ENCODE results near the gene BATF2.
"Not testable (repeated sequence)": the region's sequence is repeated elsewhere in the genome, so short reads cannot be mapped to it uniquely, and the experiment has no call there.

The BATF2 gene

GRCh38 chr11:64998690-64999431 lies 2.1 kb upstream of the BATF2 start:
- Mint-ChIP-seq H3K4me1 (ENCODE audit: low read depth) (peaks cover 23% of the 10 kb centered on the region), H3K36me3 (ENCODE audit: low read depth) (peaks cover 1% of the 10 kb centered on the region), H3K9me3 (no peaks in the 10 kb centered on the region), H3K27me3 (ENCODE audit: low read depth) (no peaks in the 10 kb centered on the region), H3K27ac (peak overlapping the region; percentile 75), H3K4me3 (peak overlapping the region; percentile 8)

GRCh38 chr11:64998141-64998540 lies 1.4 kb upstream of the BATF2 start:
- Mint-ChIP-seq H3K27ac (peak overlapping the region; percentile 75), H3K27me3 (ENCODE audit: low read depth) (no peaks in the 10 kb centered on the region)

GRCh38 chr11:64996327-64996709 lies 453 bp downstream of the BATF2 start:
- peaks cover 1% of the 10 kb centered on the region for H3K36me3 Mint-ChIP-seq (ENCODE audit: low read depth)
- H3K4me3 Mint-ChIP-seq = no peak overlapping the region
- no peaks in the 10 kb centered on the region for H3K9me3 Mint-ChIP-seq
- no peaks in the 10 kb centered on the region for H3K27me3 Mint-ChIP-seq (ENCODE audit: low read depth)
- H3K4me1 Mint-ChIP-seq (ENCODE audit: low read depth) = peaks cover 23% of the 10 kb centered on the region
- peak overlapping the region; percentile 50 for H3K27ac Mint-ChIP-seq

More at GRCh38 chr11:64998141-64998540, 1.4 kb upstream of the BATF2 start:
- Mint-ChIP-seq H3K4me1 (ENCODE audit: low read depth) (peaks cover 23% of the 10 kb centered on the region), H3K36me3 (ENCODE audit: low read depth) (peaks cover 1% of the 10 kb centered on the region), H3K4me3 (peak overlapping the region; percentile 8), H3K9me3 (no peaks in the 10 kb centered on the region)

- Mint-ChIP-seq H3K4me3 (no peak overlapping the region), H3K9me3 (no peaks in the 10 kb centered on the region), H3K4me1 (ENCODE audit: low read depth) (peaks cover 26% of the 10 kb centered on the region), H3K27me3 (ENCODE audit: low read depth) (no peaks in the 10 kb centered on the region), H3K36me3 (ENCODE audit: low read depth) (peaks cover 1% of the 10 kb centered on the region), H3K27ac (no peak overlapping the region)
Measured at GRCh38 chr11:64994318-64994717, 2.5 kb downstream of the BATF2 start.

- Mint-ChIP-seq H3K27me3 (ENCODE audit: low read depth) (no peaks in the 10 kb centered on the region), H3K4me3 (no peak overlapping the region), H3K27ac (no peak overlapping the region), H3K9me3 (no peaks in the 10 kb centered on the region), H3K4me1 (ENCODE audit: low read depth) (peaks cover 5% of the 10 kb centered on the region), H3K36me3 (ENCODE audit: low read depth) (no peaks in the 10 kb centered on the region)
Measured at GRCh38 chr11:64990222-64990923, 6.4 kb downstream of the BATF2 start.

GRCh38 chr11:64989416-64989815 lies 7.4 kb downstream of the BATF2 start:
- Mint-ChIP-seq H3K27me3 (ENCODE audit: low read depth) (peaks cover 5% of the 10 kb centered on the region), H3K36me3 (ENCODE audit: low read depth) (no peaks in the 10 kb centered on the region), H3K4me1 (ENCODE audit: low read depth) (peaks cover 5% of the 10 kb centered on the region), H3K4me3 (no peak overlapping the region), H3K9me3 (no peaks in the 10 kb centered on the region), H3K27ac (no peak overlapping the region)

GRCh38 chr11:64987998-64988854 lies 8.5 kb downstream of the BATF2 start:
- H3K27ac Mint-ChIP-seq = no peak overlapping the region

GRCh38 chr11:64983339-64983738 lies 13.4 kb downstream of the BATF2 start:
- H3K27ac Mint-ChIP-seq; H3K36me3 Mint-ChIP-seq (ENCODE audit: low read depth); H3K4me1 Mint-ChIP-seq (ENCODE audit: low read depth); H3K4me3 Mint-ChIP-seq; H3K9me3 Mint-ChIP-seq: not testable (repeated sequence)
- peaks cover 10% of the 10 kb centered on the region for H3K27me3 Mint-ChIP-seq (ENCODE audit: low read depth)

More at GRCh38 chr11:64987998-64988854, 8.5 kb downstream of the BATF2 start:
- Mint-ChIP-seq H3K4me3 (no peak overlapping the region), H3K36me3 (ENCODE audit: low read depth) (no peaks in the 10 kb centered on the region), H3K9me3 (no peaks in the 10 kb centered on the region), H3K27me3 (ENCODE audit: low read depth) (peaks cover 5% of the 10 kb centered on the region), H3K4me1 (ENCODE audit: low read depth) (peaks cover 5% of the 10 kb centered on the region)

- no peaks in the 10 kb centered on the region for H3K9me3 Mint-ChIP-seq
- no peak overlapping the region for H3K4me3 Mint-ChIP-seq
- H3K27me3 Mint-ChIP-seq (ENCODE audit: low read depth) = no peaks in the 10 kb centered on the region
- no peaks in the 10 kb centered on the region for H3K36me3 Mint-ChIP-seq (ENCODE audit: low read depth)
- H3K27ac Mint-ChIP-seq = no peak overlapping the region
- peaks cover 4% of the 10 kb centered on the region for H3K4me1 Mint-ChIP-seq (ENCODE audit: low read depth)
Measured at GRCh38 chr11:64976651-64977050, 20.1 kb downstream of the BATF2 start.

GRCh38 chr11:64974124-64974523 lies 22.6 kb downstream of the BATF2 start:
- H3K4me1 Mint-ChIP-seq (ENCODE audit: low read depth) = peaks cover 11% of the 10 kb centered on the region
- H3K27ac Mint-ChIP-seq = no peak overlapping the region
- no peak overlapping the region for H3K4me3 Mint-ChIP-seq
- no peaks in the 10 kb centered on the region for H3K27me3 Mint-ChIP-seq (ENCODE audit: low read depth)
- no peaks in the 10 kb centered on the region for H3K36me3 Mint-ChIP-seq (ENCODE audit: low read depth)
- no peaks in the 10 kb centered on the region for H3K9me3 Mint-ChIP-seq

- Mint-ChIP-seq H3K27ac (no peak within 1 kb of the TSS), H3K4me3 (peak within 1 kb of the TSS; percentile 53), H3K4me1 (ENCODE audit: low read depth) (peaks cover 14% of the 10 kb centered on the region)
Measured at GRCh38 chr11:64971421-64972233, 25.1 kb downstream of the BATF2 start, which contains the start of gene MAJIN. Gene MAJIN, minus strand, starts transcription at chr11:64972108. Its CDS starts 12,703 bp downstream, at chr11:64959405.

GRCh38 chr11:64970731-64971151 lies 26.0 kb downstream of the BATF2 start:
- peak overlapping the region; percentile 45 for H3K27ac Mint-ChIP-seq
- no peaks in the 10 kb centered on the region for H3K9me3 Mint-ChIP-seq
- peak overlapping the region; percentile 41 for H3K4me3 Mint-ChIP-seq
- H3K27me3 Mint-ChIP-seq (ENCODE audit: low read depth) = no peaks in the 10 kb centered on the region
- no peaks in the 10 kb centered on the region for H3K36me3 Mint-ChIP-seq (ENCODE audit: low read depth)
- H3K4me1 Mint-ChIP-seq (ENCODE audit: low read depth) = peaks cover 14% of the 10 kb centered on the region

More at GRCh38 chr11:64971421-64972233, 25.1 kb downstream of the BATF2 start, which contains the start of gene MAJIN:
- Mint-ChIP-seq H3K36me3 (ENCODE audit: low read depth) (no peaks in the 10 kb centered on the region), H3K9me3 (no peaks in the 10 kb centered on the region), H3K27me3 (ENCODE audit: low read depth) (no peaks in the 10 kb centered on the region)

GRCh38 chr11:64969209-64969608 lies 27.6 kb downstream of the BATF2 start:
- Mint-ChIP-seq H3K27ac (no peak overlapping the region), H3K4me1 (ENCODE audit: low read depth) (peaks cover 16% of the 10 kb centered on the region), H3K9me3 (no peaks in the 10 kb centered on the region), H3K27me3 (ENCODE audit: low read depth) (no peaks in the 10 kb centered on the region), H3K36me3 (ENCODE audit: low read depth) (no peaks in the 10 kb centered on the region), H3K4me3 (no peak overlapping the region)

GRCh38 chr11:64967375-64967774 lies 29.4 kb downstream of the BATF2 start:
- H3K9me3 Mint-ChIP-seq = no peaks in the 10 kb centered on the region
- H3K4me1 Mint-ChIP-seq (ENCODE audit: low read depth) = peaks cover 16% of the 10 kb centered on the region
- no peaks in the 10 kb centered on the region for H3K36me3 Mint-ChIP-seq (ENCODE audit: low read depth)
- no peak overlapping the region for H3K27ac Mint-ChIP-seq
- H3K4me3 Mint-ChIP-seq = no peak overlapping the region
- H3K27me3 Mint-ChIP-seq (ENCODE audit: low read depth) = no peaks in the 10 kb centered on the region
